NT2/D1 (cell line): ENCODE measurements around the gene MS4A7.

ENCODE experiments used
- YY1 ChIP-seq: IDR thresholded peaks from 2 replicates; pipeline ENCODE4 v1.6.1; 2011; ENCODE audit not compliant: insufficient read length, insufficient read depth
- ZNF274 ChIP-seq: IDR thresholded peaks from 2 replicates; pipeline ENCODE4 v1.6.1; 2011; ENCODE audit warnings: mild to moderate bottlenecking, low read depth, low read length

GRCh38 chr11:60347084-60347797 lies 31.1 kb upstream of the MS4A7 start:
- TF ChIP-seq ZNF274, result no peak
- TF ChIP-seq YY1, result no peak
